ENCODE data around the gene OPN1SW. TPM values are rescaled to one million over a fixed set of nuclear protein-coding genes. Genes with fewer than 3 reads are reported as not detected.

OPN1SW gene
- total and polyA plus RNA-seq, 9 of the 15 experiments (the other 6 are each of a cell fraction or from before 2014, with no cell fraction given): 0.84 to 1.0 TPM; not detected in 7

DNA sequence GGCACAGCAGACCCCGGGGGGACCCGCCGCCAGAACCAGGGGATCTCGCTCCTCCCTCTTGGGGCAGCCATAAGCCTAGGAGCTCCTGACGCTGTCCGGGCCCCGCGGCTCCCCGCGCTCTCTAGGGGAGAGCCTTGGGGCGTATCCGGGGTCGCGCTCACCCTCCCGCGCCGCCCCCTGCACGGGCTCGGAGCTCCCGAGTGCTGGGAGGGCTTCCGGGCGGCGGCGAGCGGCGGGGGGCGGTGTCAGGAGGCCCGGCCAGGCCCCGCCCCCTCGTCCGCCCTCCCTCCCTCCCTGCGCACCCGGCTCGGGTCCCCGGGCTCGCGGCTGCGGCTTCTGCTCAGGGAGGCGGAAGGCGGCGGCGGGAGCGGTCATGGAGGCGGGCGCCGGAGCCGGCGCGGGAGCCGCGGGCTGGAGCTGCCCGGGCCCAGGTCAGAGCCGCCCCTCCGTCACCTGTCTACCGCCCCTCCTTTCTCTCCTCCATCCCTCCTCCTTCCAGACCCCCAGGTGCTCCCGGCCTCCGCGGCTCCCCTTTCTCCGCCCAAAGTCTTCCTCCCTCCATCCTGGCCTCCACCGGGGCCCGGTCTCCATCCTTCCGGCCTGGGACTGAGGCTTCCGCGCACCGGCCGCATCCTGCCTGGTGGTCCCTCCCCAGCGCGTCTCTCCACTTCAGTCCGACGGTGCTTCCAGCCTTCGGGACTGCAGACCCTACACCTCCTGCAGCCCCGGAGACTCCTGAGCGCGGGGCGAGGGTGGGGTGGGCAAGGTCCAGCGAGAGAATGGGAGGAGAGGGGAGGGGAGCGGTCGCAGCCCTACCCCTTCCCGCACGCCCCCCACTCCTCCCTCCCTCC lies 15.8 kb upstream of the OPN1SW start, which contains the start of gene CCDC136 (continued):
- TF ChIP-seq PTTG1 (tag; IDR thresholded peaks at IDR 0.05; ENCODE audit: low read depth) (no peak), ILK (tag; IDR thresholded peaks at IDR 0.05; ENCODE audit: borderline replicate concordance, low read depth) (no peak), PRDM10 (IDR thresholded peaks at IDR 0.05; ENCODE audit: partially characterized antibody) (no peak), PHTF2 (CRISPR knock-in tag; IDR thresholded peaks at IDR 0.05) (no peak), MCM3 (IDR thresholded peaks at IDR 0.05) (no peak), HDGF (IDR thresholded peaks at IDR 0.05) (no peak), NCOA4 (IDR thresholded peaks at IDR 0.05; ENCODE audit: partially characterized antibody) (no peak), TARDBP (IDR thresholded peaks at IDR 0.05) (no peak), SLC30A9 (CRISPR knock-in tag; IDR thresholded peaks at IDR 0.05) (0 out of 2 replicates have a peak, but pooled peaks have one; percentile 17), MAFK (IDR thresholded peaks at IDR 0.05; ENCODE audit: low read length) (no peak), E4F1 (CRISPR knock-in tag; IDR thresholded peaks at IDR 0.05; ENCODE audit: borderline replicate concordance) (no peak), ERF (CRISPR knock-in tag; IDR thresholded peaks at IDR 0.05) (no peak), KDM5B (IDR thresholded peaks at IDR 0.05; ENCODE audit: insufficient replicate concordance, low read depth, low read length) (peak; percentile 84), HIVEP1 (CRISPR knock-in tag; IDR thresholded peaks at IDR 0.05) (no peak), KLF1 (tag; IDR thresholded peaks at IDR 0.05) (no peak), ZNF239 (CRISPR knock-in tag; IDR thresholded peaks at IDR 0.05) (no peak), IRF2 (CRISPR knock-in tag; IDR thresholded peaks at IDR 0.05) (no peak), GATAD2B (IDR thresholded peaks at IDR 0.05; ENCODE audit: borderline replicate concordance) (peak; percentile 84; the same call in 1 of the 2 replicates), ZNF24 (IDR thresholded peaks at IDR 0.05) (no peak), NBN (IDR thresholded peaks at IDR 0.05; ENCODE audit: low read depth) (no peak), SETDB1 (IDR thresholded peaks at IDR 0.05; ENCODE audit: low read length) (no peak)
- TF ChIP-seq, protein P1, sequence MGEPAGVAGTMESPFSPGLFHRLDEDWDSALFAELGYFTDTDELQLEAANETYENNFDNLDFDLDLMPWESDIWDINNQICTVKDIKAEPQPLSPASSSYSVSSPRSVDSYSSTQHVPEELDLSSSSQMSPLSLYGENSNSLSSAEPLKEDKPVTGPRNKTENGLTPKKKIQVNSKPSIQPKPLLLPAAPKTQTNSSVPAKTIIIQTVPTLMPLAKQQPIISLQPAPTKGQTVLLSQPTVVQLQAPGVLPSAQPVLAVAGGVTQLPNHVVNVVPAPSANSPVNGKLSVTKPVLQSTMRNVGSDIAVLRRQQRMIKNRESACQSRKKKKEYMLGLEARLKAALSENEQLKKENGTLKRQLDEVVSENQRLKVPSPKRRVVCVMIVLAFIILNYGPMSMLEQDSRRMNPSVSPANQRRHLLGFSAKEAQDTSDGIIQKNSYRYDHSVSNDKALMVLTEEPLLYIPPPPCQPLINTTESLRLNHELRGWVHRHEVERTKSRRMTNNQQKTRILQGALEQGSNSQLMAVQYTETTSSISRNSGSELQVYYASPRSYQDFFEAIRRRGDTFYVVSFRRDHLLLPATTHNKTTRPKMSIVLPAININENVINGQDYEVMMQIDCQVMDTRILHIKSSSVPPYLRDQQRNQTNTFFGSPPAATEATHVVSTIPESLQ (CRISPR knock-in tag; IDR thresholded peaks at IDR 0.05): no peak

Measured in K562 (cell line).